HepG2 (cell line): ENCODE measurements around the gene SIDT1.

ENCODE experiments used
- ATAD3A ChIP-seq: sonication (generic); formaldehyde crosslinking; IDR thresholded peaks from 2 replicates; pipeline ENCODE4 v1.4.0; 2020; ENCODE audit warnings: missing genetic modification reagents
- CBX2 ChIP-seq, 2 experiments: fragments of 200-600 bp in 1 of 2; sonication (generic); formaldehyde crosslinking in 1 of 2; IDR thresholded peaks; 2 replicates each; pipeline versions ENCODE4 v1.7.0 to v1.8.1; 2018 to 2022; ENCODE audit warnings: low read depth in 2 of 2, low read length in 1 of 2, mild to moderate bottlenecking in 1 of 2, missing genetic modification reagents in 1 of 2
- CTCF ChIP-seq: sonication (generic); formaldehyde crosslinking; IDR thresholded peaks from 2 replicates; pipeline ENCODE4 v1.5.0; 2020; ENCODE audit warnings: mild to moderate bottlenecking, missing genetic modification reagents, moderate library complexity
- FIP1L1 ChIP-seq: fragments of 200-400 bp; formaldehyde crosslinking; IDR thresholded peaks from 2 replicates; pipeline ENCODE4 v1.6.1; 2018; ENCODE audit warnings: low read depth, mild to moderate bottlenecking, low read length, moderate library complexity, borderline replicate concordance; ENCODE audit not compliant: insufficient read depth
- MIER3 ChIP-seq: IDR thresholded peaks from 2 replicates; pipeline ENCODE4 v1.6.1; 2016; ENCODE audit warnings: missing compliant biosample characterization, borderline replicate concordance
- NFE2L2 ChIP-seq: fragments of 150-350 bp; IDR thresholded peaks from 2 replicates; pipeline ENCODE4 v1.6.1; 2014; ENCODE audit warnings: low read length
- NR3C1 ChIP-seq: sonication (generic); formaldehyde crosslinking; IDR thresholded peaks from 2 replicates; pipeline ENCODE4 v1.4.0; 2020; ENCODE audit warnings: missing genetic modification reagents
- RBM22 ChIP-seq: fragments of 200-400 bp; formaldehyde crosslinking; optimal IDR thresholded peaks from 2 replicates; pipeline ENCODE3; 2017; ENCODE audit warnings: mild to moderate bottlenecking, low read length, moderate library complexity
- SIN3A ChIP-seq: IDR thresholded peaks from 2 replicates; pipeline ENCODE4 v1.6.1; 2011; ENCODE audit warnings: low read depth, mild to moderate bottlenecking, control low read depth, low read length, borderline replicate concordance
- SNRNP70 ChIP-seq: fragments of 200-400 bp; formaldehyde crosslinking; IDR thresholded peaks from 2 replicates; pipeline ENCODE4 v1.6.1; 2017; ENCODE audit warnings: mild to moderate bottlenecking, low read depth, low read length, moderate library complexity
- TARDBP ChIP-seq: sonication (generic); formaldehyde crosslinking; IDR thresholded peaks from 2 replicates; pipeline ENCODE4 v1.8.0; 2022; ENCODE audit warnings: mild to moderate bottlenecking, missing genetic modification reagents
- ZBTB33 ChIP-seq: sonication (generic); formaldehyde crosslinking; IDR thresholded peaks from 2 replicates; pipeline ENCODE4 v1.4.0; 2020; ENCODE audit warnings: missing genetic modification reagents
- ZNF737 ChIP-seq: sonication (generic); formaldehyde crosslinking; IDR thresholded peaks from 2 replicates; pipeline ENCODE4 v1.5.0; 2020; ENCODE audit warnings: missing genetic modification reagents, mild to moderate bottlenecking, borderline replicate concordance
- ZUFSP ChIP-seq: sonication (generic); formaldehyde crosslinking; IDR thresholded peaks from 2 replicates; pipeline ENCODE4 v1.9.0; 2021; ENCODE audit warnings: missing genetic modification reagents, mild to moderate bottlenecking, borderline replicate concordance

- TF ChIP-seq SIN3A (no peak), ZBTB33 (CRISPR knock-in tag) (no peak), ATAD3A (CRISPR knock-in tag) (no peak), CTCF (no peak), NFE2L2 (no peak), NR3C1 (CRISPR knock-in tag) (no peak), MIER3 (CRISPR knock-in tag) (no peak), RBM22 (no peak), FIP1L1 (no peak), ZUFSP (no peak), ZNF737 (no peak), TARDBP (CRISPR knock-in tag) (no peak), SNRNP70 (no peak), CBX2 (IDR thresholded peaks at IDR 0.05; ENCODE audit: low read depth, low read length) (no peak), CBX2 (CRISPR knock-in tag; IDR thresholded peaks at IDR 0.05; ENCODE audit: low read depth) (no peak)
Measured at GRCh38 chr3:113678773-113679172, 146.4 kb downstream of the SIDT1 start.
